ENCODE measurements around the gene DEGS1. TPM values are rescaled to one million over a fixed set of nuclear protein-coding genes. Genes with fewer than 3 reads are reported as not detected.
A peak's percentile ranks its signal among the peaks of the same experiment; 100 is the strongest.

Gene DEGS1
- total RNA-seq, 2 donors from 2014 or later = 84.0 to 95.1 TPM

DNA sequence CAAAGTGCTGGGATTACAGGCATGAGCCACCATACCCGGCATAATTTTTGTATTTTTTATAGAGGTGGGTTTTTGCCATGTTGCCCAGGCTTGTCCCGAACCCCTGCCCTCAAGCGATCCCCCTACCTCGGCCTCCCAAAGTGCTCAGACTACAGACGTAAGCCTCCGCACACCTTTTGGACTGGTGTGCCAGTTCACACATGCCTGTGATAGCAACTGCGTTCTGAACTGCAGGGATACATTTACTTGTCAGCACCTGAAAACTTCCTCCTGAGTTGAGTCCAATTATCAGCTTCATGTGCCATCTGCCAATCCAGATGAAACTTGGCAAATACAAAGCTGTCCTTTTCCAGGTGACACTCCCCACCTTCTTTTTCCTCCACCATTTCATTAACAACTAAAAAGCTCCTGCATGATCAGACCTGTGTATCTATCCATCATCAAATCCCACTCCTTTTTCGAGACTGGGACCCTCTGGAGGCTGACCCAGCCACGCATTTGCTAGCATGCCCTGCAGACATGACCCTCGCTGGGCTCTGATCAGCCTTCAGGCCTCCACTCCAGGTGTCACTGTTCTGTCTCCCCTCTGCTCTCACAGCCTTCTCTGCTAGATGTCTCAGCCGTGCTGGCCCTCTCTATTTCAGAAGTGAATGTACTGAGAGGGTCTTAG is 2.1 kb upstream of the DEGS1 start:
- Histone ChIP-seq H3K4me3 (no peak overlapping the region), H3K4me1 (peaks cover 0 to 19% of the 10 kb centered on the region in 2 donors), H3K9me3 (no peaks in the 10 kb centered on the region), H3K27ac (no peak overlapping the region), H3K36me3 (no peaks in the 10 kb centered on the region), H3K27me3 (no peaks in the 10 kb centered on the region)
- TF ChIP-seq, protein P1, sequence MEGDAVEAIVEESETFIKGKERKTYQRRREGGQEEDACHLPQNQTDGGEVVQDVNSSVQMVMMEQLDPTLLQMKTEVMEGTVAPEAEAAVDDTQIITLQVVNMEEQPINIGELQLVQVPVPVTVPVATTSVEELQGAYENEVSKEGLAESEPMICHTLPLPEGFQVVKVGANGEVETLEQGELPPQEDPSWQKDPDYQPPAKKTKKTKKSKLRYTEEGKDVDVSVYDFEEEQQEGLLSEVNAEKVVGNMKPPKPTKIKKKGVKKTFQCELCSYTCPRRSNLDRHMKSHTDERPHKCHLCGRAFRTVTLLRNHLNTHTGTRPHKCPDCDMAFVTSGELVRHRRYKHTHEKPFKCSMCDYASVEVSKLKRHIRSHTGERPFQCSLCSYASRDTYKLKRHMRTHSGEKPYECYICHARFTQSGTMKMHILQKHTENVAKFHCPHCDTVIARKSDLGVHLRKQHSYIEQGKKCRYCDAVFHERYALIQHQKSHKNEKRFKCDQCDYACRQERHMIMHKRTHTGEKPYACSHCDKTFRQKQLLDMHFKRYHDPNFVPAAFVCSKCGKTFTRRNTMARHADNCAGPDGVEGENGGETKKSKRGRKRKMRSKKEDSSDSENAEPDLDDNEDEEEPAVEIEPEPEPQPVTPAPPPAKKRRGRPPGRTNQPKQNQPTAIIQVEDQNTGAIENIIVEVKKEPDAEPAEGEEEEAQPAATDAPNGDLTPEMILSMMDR (IDR thresholded peaks at IDR 0.05) = no peak
- DNase-seq (ENCODE audit: low spot score) = peak; percentile 54

DNA sequence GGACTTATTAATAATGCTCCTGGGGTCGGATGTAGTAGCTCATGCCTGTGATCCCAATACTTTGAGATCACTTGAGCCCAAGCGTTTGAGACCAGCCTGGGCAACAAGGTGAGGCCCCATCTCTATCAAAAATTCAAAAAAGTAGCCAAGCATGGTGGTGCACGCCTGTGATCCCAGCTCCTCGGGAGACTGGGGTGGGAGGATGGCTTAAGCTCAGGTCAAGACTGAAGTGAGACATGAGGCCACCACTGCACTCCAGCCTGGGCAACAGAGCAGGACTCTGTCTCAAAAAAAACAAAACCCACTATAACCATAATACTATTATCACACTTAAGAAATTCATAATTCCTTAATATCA is 1.6 kb upstream of the DEGS1 start:
- no peak overlapping the region for H3K4me3 ChIP-seq
- TF ChIP-seq, protein P1 (IDR thresholded peaks at IDR 0.05) = no peak
- H3K4me1 ChIP-seq = peaks cover 0 to 22% of the 10 kb centered on the region in 2 donors
- H3K36me3 ChIP-seq = no peaks in the 10 kb centered on the region
- no peaks in the 10 kb centered on the region for H3K9me3 ChIP-seq
- DNase-seq (ENCODE audit: low spot score) = no peak
- H3K27me3 ChIP-seq = no peaks in the 10 kb centered on the region
- no peak overlapping the region for H3K27ac ChIP-seq

DNA sequence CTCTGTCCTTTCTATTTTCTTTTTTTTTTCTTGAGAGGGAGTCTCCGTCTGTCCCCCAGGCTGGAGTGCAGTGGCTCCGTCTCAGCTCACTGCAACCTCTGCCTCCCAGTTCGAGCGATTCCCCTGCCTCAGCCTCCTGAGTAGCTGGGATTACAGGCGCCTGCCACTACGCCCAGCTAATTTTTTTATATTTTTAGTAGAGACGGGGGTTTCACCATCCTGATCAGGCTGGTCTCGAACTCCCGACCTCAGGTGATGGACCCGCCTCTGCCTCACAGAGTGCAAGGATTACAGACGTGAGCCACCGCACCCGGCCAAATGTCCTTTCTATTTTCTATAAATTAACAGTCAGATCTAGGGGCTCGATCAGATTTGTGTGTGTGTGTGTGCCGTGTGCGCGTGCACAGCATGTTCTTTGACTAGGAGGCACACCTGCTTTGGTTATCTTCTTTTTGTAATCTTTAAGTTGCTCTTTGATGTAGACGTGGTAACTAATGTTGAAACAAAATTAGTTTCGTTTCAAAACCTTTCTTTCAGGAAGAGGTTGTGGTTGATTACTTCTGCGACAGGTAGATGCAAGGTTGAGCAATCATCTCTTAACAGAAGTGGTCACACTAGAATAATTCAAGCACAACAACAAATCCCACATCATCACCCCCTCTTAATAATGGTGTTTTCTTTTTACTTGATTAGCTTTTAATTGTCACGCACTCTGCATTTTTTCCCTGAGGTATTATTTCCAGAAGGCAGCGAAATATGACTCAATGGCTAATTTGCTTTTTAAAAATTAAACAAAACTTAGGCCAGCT is 779 bp upstream of the DEGS1 start:
- peak overlapping the region; percentile 89 to 92 for H3K4me3 ChIP-seq
- H3K9me3 ChIP-seq = no peaks in the 10 kb centered on the region
- no peaks in the 10 kb centered on the region for H3K36me3 ChIP-seq
- H3K4me1 ChIP-seq = peaks cover 0 to 22% of the 10 kb centered on the region in 2 donors
- DNase-seq (ENCODE audit: low spot score) = peak; percentile 42
- H3K27ac ChIP-seq = peak overlapping the region; percentile 94 to 95
- TF ChIP-seq, protein P1 (IDR thresholded peaks at IDR 0.05) = no peak
- H3K27me3 ChIP-seq = no peaks in the 10 kb centered on the region

DNA sequence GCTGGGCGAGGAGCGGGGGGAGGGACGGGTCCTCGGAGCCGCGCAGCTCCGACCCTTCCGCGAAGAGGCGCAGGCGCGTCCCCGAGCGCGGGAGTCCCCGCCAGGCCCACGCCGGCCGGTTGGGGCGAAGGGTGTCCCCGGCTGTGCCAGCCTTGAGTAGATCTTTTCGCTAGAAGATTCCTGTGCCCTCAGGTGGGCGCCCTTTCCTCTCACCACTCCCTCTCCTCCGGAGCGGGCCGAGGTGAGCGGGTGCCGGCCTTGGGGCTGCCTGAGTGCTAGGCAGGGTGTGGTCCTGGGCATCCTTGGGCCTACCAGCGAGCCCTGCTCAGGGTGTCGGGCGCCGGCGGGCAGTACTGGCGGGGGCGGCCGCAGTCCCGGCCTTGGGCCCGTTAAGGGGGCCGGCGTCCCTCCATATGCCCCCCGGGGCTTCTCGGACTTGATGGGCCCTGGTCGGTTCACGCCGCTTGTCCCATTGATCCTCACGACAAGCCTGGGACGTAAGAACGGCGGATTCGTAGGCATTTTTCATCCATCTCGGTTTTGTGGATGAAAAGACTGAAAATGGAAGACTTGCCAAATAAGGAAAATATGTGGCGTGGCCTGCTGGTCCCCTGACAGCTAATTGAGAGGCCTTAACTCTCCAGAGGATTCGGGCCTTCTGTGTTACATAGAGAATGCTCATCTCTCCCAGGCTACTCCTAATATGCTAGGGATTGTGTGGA is 712 bp downstream of the DEGS1 start:
- Histone ChIP-seq H3K4me3 (peak overlapping the region; percentile 89 to 92), H3K4me1 (peaks cover 0 to 22% of the 10 kb centered on the region in 2 donors), H3K36me3 (no peaks in the 10 kb centered on the region), H3K27me3 (no peaks in the 10 kb centered on the region), H3K27ac (peak overlapping the region; percentile 94 to 95), H3K9me3 (no peaks in the 10 kb centered on the region)
- TF ChIP-seq, protein P1 (IDR thresholded peaks at IDR 0.05) = no peak
- DNase-seq (ENCODE audit: low spot score) = peak; percentile 60

- TF ChIP-seq, protein P1 (IDR thresholded peaks at IDR 0.05) = no peak
Observed at GRCh38 chr1:224185208-224185607, 2.2 kb downstream of the DEGS1 start.

More at GRCh38 chr1:224185208-224185607, 2.2 kb downstream of the DEGS1 start:
- no peaks in the 10 kb centered on the region for H3K9me3 ChIP-seq
- peaks cover 0 to 22% of the 10 kb centered on the region in 2 donors for H3K4me1 ChIP-seq
- H3K27ac ChIP-seq = peak overlapping the region in 1 of 2 donors; percentile 95
- no peaks in the 10 kb centered on the region for H3K27me3 ChIP-seq
- DNase-seq (ENCODE audit: low spot score) = no peak
- H3K36me3 ChIP-seq = peaks cover 9% of the 10 kb centered on the region
- H3K4me3 ChIP-seq = no peak overlapping the region

All from right atrium auricular region (tissue), 2 donors.